ENCODE data around the gene ATXN7L1.

ATXN7L1 gene

GRCh38 chr7:105909742-105910141, 33.3 kb upstream of the ATXN7L1 start:
- Histone ChIP-seq H3K27ac (ENCODE audit: low read depth, low read length) (no peak overlapping the region), H3K9ac (ENCODE audit: low read depth in 1 of 2, low read length in 2 of 2) (no peak overlapping the region), H3K4me3 (ENCODE audit: low read depth in 1 of 2, low read length in 2 of 2) (no peak overlapping the region), H3K36me3 (ENCODE audit: control insufficient read depth in 1 of 2, insufficient read depth in 2 of 2, low read length in 2 of 2) (peaks cover 5 to 16% of the 10 kb centered on the region in 2 donors), H3K9me3 (ENCODE audit: control insufficient read depth in 1 of 2, low read length in 2 of 2) (no peaks in the 10 kb centered on the region), H3K27me3 (ENCODE audit: control insufficient read depth in 1 of 2, insufficient read depth in 2 of 2, low read length in 2 of 2) (no peaks in the 10 kb centered on the region), H3K4me1 (ENCODE audit: control insufficient read depth in 1 of 2, insufficient read depth in 2 of 2, low read length in 2 of 2) (no peaks in the 10 kb centered on the region)

GRCh38 chr7:105907129-105907846, 30.9 kb upstream of the ATXN7L1 start:
- Histone ChIP-seq H3K9me3 (ENCODE audit: control insufficient read depth in 1 of 2, low read length in 2 of 2) (no peaks in the 10 kb centered on the region), H3K4me1 (ENCODE audit: control insufficient read depth in 1 of 2, insufficient read depth in 2 of 2, low read length in 2 of 2) (no peaks in the 10 kb centered on the region), H3K27ac (ENCODE audit: low read depth, low read length) (no peak overlapping the region), H3K9ac (ENCODE audit: low read depth in 1 of 2, low read length in 2 of 2) (no peak overlapping the region), H3K36me3 (ENCODE audit: control insufficient read depth in 1 of 2, insufficient read depth in 2 of 2, low read length in 2 of 2) (peaks cover 5 to 12% of the 10 kb centered on the region in 2 donors), H3K4me3 (ENCODE audit: low read depth in 1 of 2, low read length in 2 of 2) (no peak overlapping the region), H3K27me3 (ENCODE audit: control insufficient read depth in 1 of 2, insufficient read depth in 2 of 2, low read length in 2 of 2) (no peaks in the 10 kb centered on the region)

GRCh38 chr7:105906695-105907094, 30.3 kb upstream of the ATXN7L1 start:
- Histone ChIP-seq H3K27ac (ENCODE audit: low read depth, low read length) (no peak overlapping the region), H3K9me3 (ENCODE audit: control insufficient read depth in 1 of 2, low read length in 2 of 2) (no peaks in the 10 kb centered on the region), H3K27me3 (ENCODE audit: control insufficient read depth in 1 of 2, insufficient read depth in 2 of 2, low read length in 2 of 2) (no peaks in the 10 kb centered on the region), H3K9ac (ENCODE audit: low read depth in 1 of 2, low read length in 2 of 2) (no peak overlapping the region), H3K4me3 (ENCODE audit: low read depth in 1 of 2, low read length in 2 of 2) (no peak overlapping the region), H3K4me1 (ENCODE audit: control insufficient read depth in 1 of 2, insufficient read depth in 2 of 2, low read length in 2 of 2) (no peaks in the 10 kb centered on the region), H3K36me3 (ENCODE audit: control insufficient read depth in 1 of 2, insufficient read depth in 2 of 2, low read length in 2 of 2) (peaks cover 5 to 7% of the 10 kb centered on the region in 2 donors)

GRCh38 chr7:105905910-105906568, 29.6 kb upstream of the ATXN7L1 start:
- Histone ChIP-seq H3K9ac (ENCODE audit: low read depth in 1 of 2, low read length in 2 of 2) (no peak overlapping the region), H3K27me3 (ENCODE audit: control insufficient read depth in 1 of 2, insufficient read depth in 2 of 2, low read length in 2 of 2) (no peaks in the 10 kb centered on the region), H3K36me3 (ENCODE audit: control insufficient read depth in 1 of 2, insufficient read depth in 2 of 2, low read length in 2 of 2) (peaks cover 5% of the 10 kb centered on the region in 2 donors), H3K9me3 (ENCODE audit: control insufficient read depth in 1 of 2, low read length in 2 of 2) (no peaks in the 10 kb centered on the region), H3K4me3 (ENCODE audit: low read depth in 1 of 2, low read length in 2 of 2) (no peak overlapping the region), H3K27ac (ENCODE audit: low read depth, low read length) (no peak overlapping the region), H3K4me1 (ENCODE audit: control insufficient read depth in 1 of 2, insufficient read depth in 2 of 2, low read length in 2 of 2) (no peaks in the 10 kb centered on the region)

- H3K9ac ChIP-seq (ENCODE audit: low read depth in 1 of 2, low read length in 2 of 2) = no peak overlapping the region
- H3K36me3 ChIP-seq (ENCODE audit: control insufficient read depth in 1 of 2, insufficient read depth in 2 of 2, low read length in 2 of 2) = no peaks in the 10 kb centered on the region
- no peak overlapping the region for H3K4me3 ChIP-seq (ENCODE audit: low read depth in 1 of 2, low read length in 2 of 2)
- H3K27me3 ChIP-seq (ENCODE audit: control insufficient read depth in 1 of 2, insufficient read depth in 2 of 2, low read length in 2 of 2) = no peaks in the 10 kb centered on the region
- H3K4me1 ChIP-seq (ENCODE audit: control insufficient read depth in 1 of 2, insufficient read depth in 2 of 2, low read length in 2 of 2) = no peaks in the 10 kb centered on the region
- no peaks in the 10 kb centered on the region for H3K9me3 ChIP-seq (ENCODE audit: control insufficient read depth in 1 of 2, low read length in 2 of 2)
- no peak overlapping the region for H3K27ac ChIP-seq (ENCODE audit: low read depth, low read length)
These were observed 29.0 kb upstream of the ATXN7L1 start for GRCh38 chr7:105905209-105905909.

- H3K27ac ChIP-seq (ENCODE audit: low read depth, low read length) = no peak overlapping the region
- H3K9me3 ChIP-seq (ENCODE audit: control insufficient read depth in 1 of 2, low read length in 2 of 2) = no peaks in the 10 kb centered on the region
- H3K9ac ChIP-seq (ENCODE audit: low read depth in 1 of 2, low read length in 2 of 2) = no peak overlapping the region
- no peaks in the 10 kb centered on the region for H3K36me3 ChIP-seq (ENCODE audit: control insufficient read depth in 1 of 2, insufficient read depth in 2 of 2, low read length in 2 of 2)
- no peaks in the 10 kb centered on the region for H3K4me1 ChIP-seq (ENCODE audit: control insufficient read depth in 1 of 2, insufficient read depth in 2 of 2, low read length in 2 of 2)
- no peaks in the 10 kb centered on the region for H3K27me3 ChIP-seq (ENCODE audit: control insufficient read depth in 1 of 2, insufficient read depth in 2 of 2, low read length in 2 of 2)
- no peak overlapping the region for H3K4me3 ChIP-seq (ENCODE audit: low read depth in 1 of 2, low read length in 2 of 2)
These were observed 27.7 kb upstream of the ATXN7L1 start for GRCh38 chr7:105904064-105904463.

- Histone ChIP-seq H3K27ac (ENCODE audit: low read depth, low read length) (no peak overlapping the region), H3K9me3 (ENCODE audit: control insufficient read depth in 1 of 2, low read length in 2 of 2) (no peaks in the 10 kb centered on the region), H3K27me3 (ENCODE audit: control insufficient read depth in 1 of 2, insufficient read depth in 2 of 2, low read length in 2 of 2) (no peaks in the 10 kb centered on the region), H3K4me1 (ENCODE audit: control insufficient read depth in 1 of 2, insufficient read depth in 2 of 2, low read length in 2 of 2) (peaks cover 4 to 10% of the 10 kb centered on the region in 2 donors), H3K9ac (ENCODE audit: low read depth in 1 of 2, low read length in 2 of 2) (no peak overlapping the region), H3K4me3 (ENCODE audit: low read depth in 1 of 2, low read length in 2 of 2) (no peak overlapping the region), H3K36me3 (ENCODE audit: control insufficient read depth in 1 of 2, insufficient read depth in 2 of 2, low read length in 2 of 2) (no peaks in the 10 kb centered on the region)
These were observed 26.0 kb upstream of the ATXN7L1 start for GRCh38 chr7:105902325-105902911.

- Histone ChIP-seq H3K4me1 (ENCODE audit: control insufficient read depth in 1 of 2, insufficient read depth in 2 of 2, low read length in 2 of 2) (peaks cover 4 to 18% of the 10 kb centered on the region in 2 donors), H3K9ac (ENCODE audit: low read depth in 1 of 2, low read length in 2 of 2) (no peak overlapping the region), H3K36me3 (ENCODE audit: control insufficient read depth in 1 of 2, insufficient read depth in 2 of 2, low read length in 2 of 2) (no peaks in the 10 kb centered on the region), H3K27ac (ENCODE audit: low read depth, low read length) (no peak overlapping the region), H3K27me3 (ENCODE audit: control insufficient read depth in 1 of 2, insufficient read depth in 2 of 2, low read length in 2 of 2) (no peaks in the 10 kb centered on the region), H3K9me3 (ENCODE audit: control insufficient read depth in 1 of 2, low read length in 2 of 2) (no peaks in the 10 kb centered on the region), H3K4me3 (ENCODE audit: low read depth in 1 of 2, low read length in 2 of 2) (no peak overlapping the region)
These were observed 21.6 kb upstream of the ATXN7L1 start for GRCh38 chr7:105897999-105898398.

GRCh38 chr7:105896407-105896911, 20.1 kb upstream of the ATXN7L1 start:
- Histone ChIP-seq H3K36me3 (ENCODE audit: control insufficient read depth in 1 of 2, insufficient read depth in 2 of 2, low read length in 2 of 2) (no peaks in the 10 kb centered on the region), H3K9me3 (ENCODE audit: control insufficient read depth in 1 of 2, low read length in 2 of 2) (no peaks in the 10 kb centered on the region), H3K4me3 (ENCODE audit: low read depth in 1 of 2, low read length in 2 of 2) (no peak overlapping the region), H3K9ac (ENCODE audit: low read depth in 1 of 2, low read length in 2 of 2) (no peak overlapping the region), H3K4me1 (ENCODE audit: control insufficient read depth in 1 of 2, insufficient read depth in 2 of 2, low read length in 2 of 2) (peaks cover 4 to 18% of the 10 kb centered on the region in 2 donors), H3K27me3 (ENCODE audit: control insufficient read depth in 1 of 2, insufficient read depth in 2 of 2, low read length in 2 of 2) (no peaks in the 10 kb centered on the region), H3K27ac (ENCODE audit: low read depth, low read length) (no peak overlapping the region)

GRCh38 chr7:105894131-105894530, 17.7 kb upstream of the ATXN7L1 start:
- Histone ChIP-seq H3K9me3 (ENCODE audit: control insufficient read depth in 1 of 2, low read length in 2 of 2) (no peaks in the 10 kb centered on the region), H3K27me3 (ENCODE audit: control insufficient read depth in 1 of 2, insufficient read depth in 2 of 2, low read length in 2 of 2) (no peaks in the 10 kb centered on the region), H3K4me1 (ENCODE audit: control insufficient read depth in 1 of 2, insufficient read depth in 2 of 2, low read length in 2 of 2) (peaks cover 4 to 18% of the 10 kb centered on the region in 2 donors), H3K4me3 (ENCODE audit: low read depth in 1 of 2, low read length in 2 of 2) (no peak overlapping the region), H3K27ac (ENCODE audit: low read depth, low read length) (no peak overlapping the region), H3K36me3 (ENCODE audit: control insufficient read depth in 1 of 2, insufficient read depth in 2 of 2, low read length in 2 of 2) (no peaks in the 10 kb centered on the region), H3K9ac (ENCODE audit: low read depth in 1 of 2, low read length in 2 of 2) (no peak overlapping the region)

Measured in duodenal mucosa (tissue), 2 donors.